ENCODE measurements around the gene OTX1.
"Not testable (repeated sequence)": the region's sequence is repeated elsewhere in the genome, so short reads cannot be mapped to it uniquely, and the experiment has no call there.

OTX1 gene

DNA sequence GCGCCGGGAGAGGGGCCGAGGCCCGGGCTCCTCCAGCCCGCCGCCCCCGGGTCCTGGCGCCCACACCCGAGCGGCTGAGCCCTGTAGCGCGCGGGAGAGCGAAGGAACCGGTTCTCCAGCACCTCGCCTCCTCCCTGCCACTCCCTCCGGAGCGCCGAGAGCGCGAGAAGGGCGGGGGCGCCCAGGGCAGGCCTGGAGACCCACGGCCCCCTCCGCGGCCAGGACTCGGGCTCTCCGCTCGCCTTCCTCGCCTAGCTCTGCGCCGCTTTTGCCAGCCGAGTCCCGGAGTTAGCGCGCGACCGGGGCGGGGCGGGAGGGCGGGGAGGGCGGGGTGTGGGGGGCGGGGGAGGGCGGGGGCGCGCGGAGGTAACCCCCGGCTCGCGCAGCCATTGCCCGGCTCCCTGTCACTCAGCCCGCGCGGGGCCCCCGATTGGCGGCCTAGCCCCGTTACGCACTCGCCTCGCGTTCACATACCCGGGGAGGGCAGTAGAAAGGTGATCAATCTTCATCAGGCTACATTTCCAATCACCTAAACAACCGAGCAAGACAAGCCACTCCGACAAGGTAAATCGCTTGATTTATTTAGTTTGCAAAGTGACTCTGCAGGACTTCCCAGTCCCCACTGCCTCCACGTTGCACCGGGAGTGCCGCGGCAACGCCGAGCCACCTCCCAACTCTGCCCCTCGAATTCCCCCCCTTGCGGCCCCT lies at the start of gene OTX1:
Gene OTX1, plus strand, starts transcription at position 497 of the 708 bp plus-strand sequence. CDS start 2,161 bp downstream, outside the sequence.
- no peak for FAIRE-seq

DNA sequence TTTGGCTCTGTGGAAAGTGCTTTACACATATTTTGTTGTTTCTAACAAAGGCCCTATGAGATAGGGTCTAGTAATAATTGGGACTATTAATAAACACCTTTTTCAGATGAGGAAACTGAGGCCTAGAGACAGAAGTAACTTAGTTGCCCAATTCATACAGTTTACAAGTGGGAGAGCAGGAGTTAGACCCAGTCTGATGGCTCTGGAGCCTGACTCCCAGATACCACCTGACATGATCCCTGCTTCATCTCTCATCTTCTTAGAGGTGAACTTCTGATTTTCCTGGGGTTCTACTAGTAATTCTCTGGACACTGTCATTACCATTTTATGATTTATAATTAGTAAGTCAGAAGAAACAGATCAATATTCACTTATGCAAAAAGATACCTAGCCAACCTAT lies 49.1 kb upstream of the OTX1 start:
- no peak for FAIRE-seq

DNA sequence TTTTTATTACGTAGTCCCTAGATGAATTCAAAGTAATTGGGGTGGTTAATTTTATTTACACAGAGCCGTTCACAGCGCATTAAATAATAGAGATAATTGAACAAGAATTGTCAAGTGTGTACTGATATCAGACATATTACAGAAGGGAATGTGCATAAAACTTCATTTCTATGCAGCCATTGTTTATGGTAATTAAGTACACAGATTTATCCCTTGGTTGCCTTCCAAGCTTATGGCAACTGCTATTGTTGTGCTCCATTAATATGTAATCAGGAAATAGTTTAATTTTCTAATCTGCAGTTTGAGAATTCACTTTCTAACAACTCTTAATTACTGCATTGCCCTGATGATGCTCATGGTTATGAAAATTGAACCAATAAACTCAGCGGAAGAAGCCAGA lies 47.3 kb upstream of the OTX1 start:
- no peak for FAIRE-seq

DNA sequence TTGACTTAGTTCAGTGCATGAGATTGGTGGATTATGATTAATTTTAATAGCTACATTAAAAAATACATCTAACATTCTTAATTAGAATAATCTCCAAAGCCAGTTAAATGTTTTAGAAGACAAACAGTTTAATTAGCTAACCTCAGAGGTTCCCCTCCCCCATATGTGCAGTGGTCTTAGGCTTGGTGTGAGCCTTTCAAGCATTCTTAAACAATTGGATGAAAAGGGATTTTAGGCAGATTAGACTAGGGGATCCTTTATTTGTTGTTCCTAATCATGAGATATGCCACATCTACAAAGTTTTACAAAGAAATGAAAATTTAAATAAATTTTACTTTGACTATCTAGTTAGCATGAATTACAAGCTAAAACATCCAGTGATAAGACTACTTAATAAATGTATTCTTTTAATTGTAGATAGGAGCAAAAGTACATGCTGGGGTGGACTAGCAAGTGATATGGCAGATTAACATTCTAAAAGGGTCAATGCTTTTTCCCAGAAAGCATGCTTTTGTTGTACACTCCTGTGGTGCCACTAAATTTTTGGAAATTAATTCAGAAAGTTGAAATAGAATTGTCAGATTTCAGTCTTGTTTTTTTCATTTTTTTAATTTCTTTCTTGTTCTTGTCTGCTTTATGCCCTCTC lies 42.7 kb upstream of the OTX1 start:
- FAIRE-seq: no peak

DNA sequence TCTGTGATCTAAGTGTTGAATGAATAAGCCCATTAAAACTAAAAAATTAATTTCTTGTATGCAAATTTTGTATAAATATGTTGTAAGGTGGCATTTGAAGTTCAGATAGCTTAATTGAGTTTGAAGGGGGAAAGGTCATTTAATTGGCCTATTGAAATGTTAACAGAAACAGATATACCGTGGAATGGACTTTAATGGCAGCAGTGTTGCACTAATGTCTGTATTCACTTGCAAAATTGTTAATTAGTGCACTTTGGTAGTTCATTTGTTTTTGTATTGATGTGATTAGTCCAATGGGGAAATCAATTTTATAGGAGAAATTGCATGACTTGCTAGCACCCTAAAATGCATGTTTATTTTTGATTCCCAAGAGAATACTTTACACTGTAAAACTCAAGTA lies 41.8 kb upstream of the OTX1 start:
- FAIRE-seq: no peak

DNA sequence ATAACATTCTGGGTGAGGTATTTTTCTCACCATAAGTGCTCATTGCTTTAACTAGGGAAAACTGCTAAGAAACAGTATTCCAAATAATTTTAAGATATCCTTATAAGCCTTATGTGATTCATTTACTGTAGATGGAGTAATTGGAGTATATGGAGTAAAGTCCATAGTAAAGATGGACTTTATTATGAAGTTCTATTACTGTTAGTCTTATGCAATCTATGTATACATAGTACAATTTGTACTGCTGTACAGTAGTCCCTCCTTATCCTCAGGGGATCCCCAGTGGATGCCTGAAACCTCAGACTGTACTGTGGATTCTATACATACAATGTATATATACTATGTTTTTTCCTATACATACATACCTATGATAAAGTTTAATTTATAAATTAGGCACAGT lies 41.1 kb upstream of the OTX1 start:
- no peak for FAIRE-seq

DNA sequence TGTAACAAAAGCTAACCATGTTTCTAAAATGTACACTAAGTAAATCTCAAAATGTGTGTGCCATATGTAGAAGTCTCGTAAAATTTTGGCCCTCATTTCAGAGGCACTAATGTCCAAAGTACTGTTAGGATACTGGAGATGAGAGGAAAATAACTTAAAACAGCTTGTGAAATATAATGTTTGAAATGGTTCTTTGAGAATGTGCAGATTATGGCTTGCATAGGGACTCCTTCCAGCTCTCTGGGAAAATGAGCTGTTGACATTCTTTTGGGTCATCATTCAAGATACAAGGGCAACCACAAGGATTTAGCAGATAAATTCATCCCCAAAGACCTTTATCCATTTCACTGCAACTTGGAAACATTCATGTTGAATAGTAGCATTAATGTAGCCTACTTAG lies 38.1 kb upstream of the OTX1 start:
- FAIRE-seq: no peak

DNA sequence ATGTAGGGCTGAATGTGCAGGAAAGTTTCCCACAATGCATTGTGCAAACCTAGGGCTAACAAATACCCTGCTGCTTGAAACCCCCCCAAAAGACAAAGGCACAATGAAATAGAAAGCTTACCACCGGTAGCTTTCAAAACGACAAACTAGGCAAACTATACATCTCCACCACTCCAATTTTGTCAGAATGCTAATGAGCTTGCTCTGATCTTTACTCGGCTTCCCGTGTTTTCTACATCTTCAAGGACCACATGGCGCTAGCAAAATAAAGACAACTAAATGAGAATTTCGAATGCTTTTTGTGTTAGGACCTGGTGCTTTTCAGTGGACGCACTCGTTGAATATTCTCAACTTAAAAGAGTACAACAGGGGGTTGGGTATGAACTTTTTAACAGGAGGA lies 37.2 kb upstream of the OTX1 start:
- no peak for FAIRE-seq

DNA sequence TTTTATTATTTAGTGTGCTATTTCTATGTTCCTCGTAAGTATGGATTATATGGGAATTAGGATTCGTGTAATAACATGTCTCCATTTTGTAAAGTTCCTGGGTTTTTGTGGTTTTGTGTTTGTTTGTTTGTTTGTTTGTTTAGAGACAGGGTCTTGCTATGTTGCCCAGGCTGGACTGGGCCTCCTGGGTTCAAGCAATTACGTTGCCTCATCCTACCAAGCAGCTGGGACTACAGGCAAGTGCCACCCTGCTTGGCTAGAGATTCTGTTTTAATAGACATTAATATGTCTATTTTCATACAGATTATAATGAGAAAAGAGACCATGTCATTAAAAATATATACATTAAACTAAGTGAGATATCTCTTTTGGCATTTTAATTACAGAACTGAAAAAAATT lies 35.2 kb upstream of the OTX1 start:
- no peak for FAIRE-seq

DNA sequence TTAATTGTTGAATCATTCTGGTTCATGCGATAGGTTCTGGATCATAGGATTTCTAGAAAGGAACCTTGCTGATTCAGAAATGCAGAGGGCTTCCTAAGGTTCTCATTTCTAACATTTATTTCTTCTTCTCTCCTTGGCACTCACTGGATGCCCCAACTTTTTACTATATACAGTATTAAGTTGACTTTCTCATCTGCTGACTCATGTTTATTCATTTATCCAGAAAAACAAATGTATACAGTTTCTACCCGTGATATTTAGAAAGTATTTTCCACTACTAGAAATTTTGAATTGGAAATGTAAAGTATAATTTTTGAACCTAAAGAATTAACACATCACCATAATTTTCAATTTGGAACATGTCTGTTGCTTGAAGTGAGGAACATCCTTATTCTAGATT lies 32.2 kb upstream of the OTX1 start:
- FAIRE-seq: no peak

DNA sequence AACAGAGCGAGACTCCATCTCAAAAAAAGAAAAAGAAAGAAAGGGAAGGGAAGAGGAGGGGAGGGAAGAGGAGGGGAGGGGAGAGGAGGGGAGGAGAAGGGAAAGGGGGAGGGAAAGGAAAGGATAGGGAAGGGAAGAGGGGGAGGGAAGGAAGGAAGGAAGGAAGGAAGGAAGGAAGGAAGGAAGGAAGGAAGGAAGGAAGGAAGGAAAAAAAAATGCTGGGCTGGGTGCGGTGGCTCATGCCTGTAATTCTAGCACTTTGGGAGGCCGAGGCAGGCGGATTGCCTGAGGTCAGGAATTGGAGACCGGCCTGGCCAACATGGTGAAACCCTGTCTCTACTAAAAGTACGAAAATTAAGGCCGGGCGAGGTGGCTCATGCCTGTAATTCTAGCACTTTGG lies 30.9 kb upstream of the OTX1 start:
- not testable (repeated sequence) for FAIRE-seq

DNA sequence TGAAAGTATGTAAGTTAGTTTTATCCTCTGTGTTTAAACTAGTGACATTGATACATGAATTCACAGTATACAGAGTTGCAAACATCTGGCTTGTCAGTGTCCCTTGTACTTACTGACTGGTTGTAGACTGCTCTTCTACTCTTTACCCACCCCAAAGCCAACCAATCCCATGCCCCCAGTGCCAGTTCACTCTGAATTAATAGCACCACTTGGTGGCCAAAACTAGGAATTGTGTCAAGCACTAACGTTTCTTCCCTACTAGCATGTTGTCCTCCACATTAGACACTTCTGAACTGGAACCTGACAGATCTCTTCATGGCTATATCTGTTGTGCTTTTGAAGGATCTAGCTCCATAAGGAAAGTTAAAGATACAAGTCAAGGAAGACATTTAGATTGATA lies 27.2 kb upstream of the OTX1 start:
- no peak for FAIRE-seq

DNA sequence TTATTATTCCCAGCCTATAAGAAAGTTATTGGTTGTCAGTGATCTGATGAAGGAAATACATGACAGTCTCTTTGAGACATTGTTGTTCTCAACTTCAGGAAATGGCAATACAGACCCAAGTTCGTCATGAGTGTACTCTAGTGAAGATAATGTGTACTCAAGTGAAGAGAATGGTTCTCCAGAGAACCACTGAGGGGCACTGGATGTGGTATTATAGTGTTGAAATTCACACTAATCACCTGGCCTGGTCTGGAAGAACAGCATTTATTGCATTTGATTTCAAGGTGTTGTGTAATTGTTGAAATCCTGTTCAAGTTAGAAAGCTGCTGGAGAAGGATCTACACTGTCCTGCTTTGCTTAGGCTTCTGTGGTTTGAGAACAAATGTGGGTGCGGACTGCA lies 23.4 kb upstream of the OTX1 start:
- no peak for FAIRE-seq

DNA sequence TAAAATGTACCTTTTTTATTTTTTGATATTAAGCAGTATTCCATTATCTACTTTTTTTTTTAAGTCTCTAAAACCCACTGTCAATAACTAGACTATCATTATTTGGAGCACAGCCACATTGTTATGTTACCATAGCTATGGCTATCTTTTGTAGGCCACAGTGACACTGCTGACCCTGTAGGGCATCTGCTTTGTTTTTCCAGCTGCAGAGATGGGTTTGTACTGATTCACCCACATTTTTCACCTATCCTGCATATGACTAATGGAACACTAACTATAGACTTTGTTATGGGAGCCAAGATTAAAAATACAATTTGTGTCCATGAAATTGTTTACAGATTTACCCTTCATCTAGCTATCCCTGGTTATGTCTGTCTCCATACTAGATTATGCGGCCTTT lies 21.6 kb upstream of the OTX1 start:
- FAIRE-seq: no peak

DNA sequence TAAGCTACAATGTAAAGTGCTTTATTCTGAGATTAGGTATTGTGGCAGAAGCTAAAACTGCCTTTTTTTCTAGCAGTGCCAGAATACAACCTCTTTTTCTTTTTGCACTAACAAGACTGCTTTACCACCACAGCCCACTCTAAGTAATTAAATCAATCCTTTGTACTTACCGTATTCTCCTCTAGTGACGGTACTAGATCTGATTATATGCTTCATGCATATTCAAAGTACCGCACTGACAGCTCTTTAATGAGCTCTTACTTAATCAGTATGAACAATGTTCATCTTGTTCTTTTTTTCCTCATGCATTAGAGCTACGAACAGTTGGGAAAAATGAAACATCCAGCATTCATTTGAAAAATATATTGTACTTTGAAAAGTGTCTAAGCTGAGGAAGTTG lies 16.1 kb upstream of the OTX1 start:
- FAIRE-seq: no peak

DNA sequence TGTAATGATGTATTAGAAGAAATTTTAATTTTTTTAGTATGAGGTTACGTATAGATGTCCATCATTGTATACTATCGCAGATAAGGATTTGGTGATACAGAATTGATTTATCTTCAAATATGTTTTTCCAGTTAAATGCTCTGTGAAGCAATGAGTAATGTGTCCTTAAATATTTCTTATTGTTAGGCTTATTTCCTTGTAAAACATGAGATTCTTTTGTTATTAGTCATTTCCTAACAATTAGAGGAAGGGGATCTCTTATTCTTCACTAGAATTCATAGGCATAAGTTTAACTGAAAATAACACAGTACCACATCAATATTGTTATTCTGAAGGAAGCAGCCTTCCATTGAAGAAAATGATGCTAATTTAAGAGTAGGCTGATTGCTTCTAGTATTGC lies 15.5 kb upstream of the OTX1 start:
- FAIRE-seq: no peak

DNA sequence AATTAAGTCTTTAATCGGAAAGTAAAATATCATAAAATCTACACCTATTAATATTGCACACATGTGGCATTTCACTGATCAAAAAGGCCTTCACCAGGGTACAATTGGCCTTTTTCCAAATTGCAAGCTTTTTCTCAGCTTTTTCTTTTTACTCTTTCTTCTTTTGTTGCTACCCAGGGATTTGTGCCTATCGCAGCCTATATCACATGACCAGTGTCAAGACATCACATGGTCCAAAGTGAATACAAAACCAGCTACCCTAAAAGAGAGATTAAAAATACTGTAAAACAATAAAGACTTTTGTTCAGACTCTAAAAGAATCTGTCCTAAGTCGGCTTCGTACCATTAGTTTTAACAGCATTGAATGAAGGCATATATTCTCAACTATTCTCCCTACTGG lies 15.0 kb upstream of the OTX1 start:
- no peak for FAIRE-seq

DNA sequence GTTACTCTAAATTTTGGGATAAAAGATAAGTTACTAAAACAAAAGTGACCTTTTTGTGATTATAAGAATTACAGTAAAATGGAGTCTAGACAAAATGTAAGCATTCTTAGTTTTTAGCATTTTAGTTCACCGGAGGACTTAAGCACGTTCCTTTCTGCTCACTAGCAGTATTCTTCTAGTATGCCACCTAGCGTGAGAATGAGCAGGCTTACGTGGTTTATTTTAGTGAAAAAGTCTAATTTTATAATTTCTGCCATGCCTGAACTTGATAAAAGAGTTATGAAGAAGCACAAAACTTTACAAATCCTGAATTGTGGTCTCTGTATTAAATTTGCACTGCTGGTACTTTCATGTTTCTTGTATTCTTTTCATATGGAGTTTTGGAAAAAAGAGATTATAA lies 12.6 kb upstream of the OTX1 start:
- FAIRE-seq: no peak

DNA sequence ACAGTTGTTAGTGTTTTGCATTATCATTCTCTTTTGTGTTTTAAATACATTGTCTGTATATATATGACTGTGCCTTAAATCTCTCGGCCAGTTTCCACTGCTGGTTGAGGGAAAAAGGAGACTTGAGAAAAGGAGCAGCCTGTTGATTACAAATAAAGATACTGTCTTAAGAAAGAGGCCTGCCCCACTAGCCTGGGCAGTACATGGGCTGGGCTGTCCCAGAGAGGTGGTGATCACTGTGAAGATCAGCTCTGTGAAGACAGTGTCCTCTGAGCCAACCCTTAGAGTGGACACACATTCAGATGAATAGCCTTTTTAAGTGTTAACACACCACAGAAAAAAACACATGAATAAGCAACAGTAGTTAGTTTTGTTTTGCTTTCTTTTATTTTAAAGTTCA lies 10.0 kb upstream of the OTX1 start:
- no peak for FAIRE-seq

DNA sequence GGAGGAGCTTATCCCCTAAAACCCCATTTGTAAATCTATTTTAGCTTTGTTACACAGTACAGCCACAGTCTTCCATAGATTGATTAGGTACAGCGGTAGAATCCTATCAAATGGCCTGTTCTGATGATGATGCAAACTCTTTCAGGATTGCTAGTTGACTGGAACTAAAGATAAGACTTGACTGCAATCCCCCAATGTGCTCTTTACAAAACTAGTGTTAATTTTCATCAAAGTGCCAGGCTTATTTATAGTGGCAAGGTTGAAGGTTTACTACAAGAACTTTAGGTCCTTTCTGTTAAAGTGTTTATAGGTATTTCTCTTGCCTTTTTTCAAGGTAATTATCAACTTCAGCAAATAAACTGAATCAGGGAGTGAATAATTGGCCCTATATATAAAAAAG lies 9.0 kb upstream of the OTX1 start:
- no peak for FAIRE-seq

DNA sequence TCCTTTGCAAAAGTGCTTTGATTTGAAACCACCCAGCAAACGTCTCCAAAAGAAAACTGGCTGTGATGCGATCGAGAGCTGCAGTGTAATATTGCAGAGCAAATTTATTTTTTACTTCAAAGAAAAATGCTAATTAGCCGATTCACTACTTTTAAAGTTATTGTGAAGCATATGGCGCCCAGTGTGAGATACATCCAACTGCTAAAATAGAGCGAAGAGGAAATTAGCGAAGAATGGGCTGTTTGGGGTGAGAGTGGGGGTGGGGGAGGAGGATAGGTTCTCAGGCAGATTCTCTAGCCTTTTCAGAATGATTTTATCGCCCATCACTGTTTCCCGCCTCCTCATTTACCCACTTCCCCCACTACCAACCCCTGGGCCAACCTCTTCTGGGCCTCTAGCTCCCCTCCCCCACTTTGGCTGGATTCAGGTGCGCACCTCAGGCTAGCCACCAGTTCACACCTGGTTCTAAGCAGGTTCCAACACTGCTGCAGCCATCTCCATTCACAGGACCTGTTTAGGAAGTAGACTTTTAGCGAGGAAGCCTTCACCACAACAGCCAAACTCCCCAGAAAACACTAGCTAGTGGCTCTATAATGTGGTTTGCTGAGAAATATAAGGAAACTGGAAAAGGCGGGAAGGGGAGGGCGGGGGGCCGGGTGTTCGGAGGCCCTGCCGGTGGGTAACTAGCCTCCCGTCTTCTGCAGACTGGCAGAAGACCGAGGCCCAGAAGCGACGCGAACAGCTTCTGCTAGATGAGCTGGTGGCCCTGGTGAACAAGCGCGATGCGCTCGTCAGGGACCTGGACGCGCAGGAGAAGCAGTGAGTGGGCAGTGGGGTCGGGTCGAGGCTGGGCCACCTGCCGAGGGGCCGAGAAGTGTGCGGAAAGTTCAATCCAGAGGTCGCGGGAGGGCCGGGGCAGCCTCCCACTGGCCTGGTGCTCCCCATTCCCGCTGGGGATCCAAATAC lies 6.0 kb upstream of the OTX1 start:
- no peak for FAIRE-seq

DNA sequence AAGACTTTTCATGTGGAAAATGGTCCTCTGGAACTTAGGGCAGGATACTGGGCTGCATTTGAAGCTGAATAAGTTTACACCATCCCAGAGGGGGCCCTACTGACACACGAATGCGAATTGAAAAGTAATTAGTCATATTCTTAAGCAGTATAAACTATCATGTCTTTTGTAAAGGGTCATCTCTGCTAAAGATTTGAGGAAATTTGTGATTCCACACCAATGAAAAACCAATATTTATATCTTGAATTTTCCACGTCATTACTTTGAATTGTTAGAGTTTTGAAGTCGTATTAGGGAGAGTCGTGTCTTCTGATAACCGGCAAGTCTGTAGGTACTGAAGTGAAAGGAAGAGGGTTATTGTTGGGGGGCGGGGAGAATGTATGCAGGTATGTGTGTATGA lies 4.1 kb upstream of the OTX1 start:
- FAIRE-seq: no peak

DNA sequence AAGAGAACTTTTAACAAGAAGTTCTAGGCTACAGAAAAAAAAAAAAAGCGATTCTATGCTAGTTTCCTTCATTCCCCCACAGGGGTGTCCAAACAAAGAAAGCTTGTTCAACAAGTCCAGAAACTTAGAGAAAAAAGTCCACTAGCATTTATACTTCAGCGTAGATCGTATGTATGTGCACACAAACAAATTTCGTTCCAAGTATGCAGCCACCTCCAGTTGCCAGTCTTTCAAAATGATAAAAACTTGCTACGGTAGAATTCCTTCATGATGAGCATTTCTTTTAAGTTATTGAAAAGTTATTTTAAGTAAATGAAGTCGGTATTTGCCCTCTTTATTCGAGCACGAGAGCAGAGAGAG lies 3.7 kb upstream of the OTX1 start:
- no peak for FAIRE-seq
